Measurements from ENCODE around the gene HOXA13.

HOXA13 gene

GRCh38 chr7:27157702-27158431, 42.0 kb downstream of the HOXA13 start:
- DNase-seq: no peak

GRCh38 chr7:27156916-27157701, 42.8 kb downstream of the HOXA13 start:
- DNase-seq: no peak

GRCh38 chr7:27156508-27156898, 43.4 kb downstream of the HOXA13 start, which contains the start of gene HOXA7:
HOXA7 (minus strand) TSS chr7:27156675; CDS start chr7:27156545, 130 bp downstream.
- DNase-seq: peak in 1 of 2 experiments; percentile 1

GRCh38 chr7:27155816-27156507, 43.9 kb downstream of the HOXA13 start:
- no peak for DNase-seq

GRCh38 chr7:27154901-27155815, 44.7 kb downstream of the HOXA13 start:
- peak; percentile 48 to 67 for DNase-seq

- peak in 1 of 2 experiments; percentile 0 for DNase-seq
These were observed 45.5 kb downstream of the HOXA13 start for GRCh38 chr7:27154369-27154768.

GRCh38 chr7:27153526-27153925, 46.4 kb downstream of the HOXA13 start:
- no peak for DNase-seq

GRCh38 chr7:27152816-27153442, 47.0 kb downstream of the HOXA13 start:
- DNase-seq: peak in 1 of 2 experiments; percentile 0

GRCh38 chr7:27151931-27152815, 47.7 kb downstream of the HOXA13 start, which contains the start of gene HOXA3:
HOXA3 (minus strand) TSS chr7:27152583; CDS start chr7:27110640, 41,943 bp downstream.
- no peak for DNase-seq

- no peak for DNase-seq
These were observed 48.5 kb downstream of the HOXA13 start for GRCh38 chr7:27151341-27151930.

- DNase-seq: peak; percentile 45 to 70
These were observed 49.1 kb downstream of the HOXA13 start for GRCh38 chr7:27150568-27151340.

GRCh38 chr7:27149842-27150567, 49.9 kb downstream of the HOXA13 start:
- no peak for DNase-seq

GRCh38 chr7:27148756-27149641, 50.9 kb downstream of the HOXA13 start:
- DNase-seq: no peak

- DNase-seq: no peak
These were observed 51.7 kb downstream of the HOXA13 start for GRCh38 chr7:27148031-27148755.

GRCh38 chr7:27147199-27148030, 52.5 kb downstream of the HOXA13 start, which contains the start of gene HOXA6:
HOXA6 (minus strand) TSS chr7:27147774; CDS start chr7:27147749, 25 bp downstream.
- no peak for DNase-seq
